ENCODE results near the gene DENND1A.
"Not testable (repeated sequence)": the region's sequence is repeated elsewhere in the genome, so short reads cannot be mapped to it uniquely, and the experiment has no call there.

Gene DENND1A

GRCh38 chr9:123946101-123946821, 16.3 kb upstream of the DENND1A start:
- Histone ChIP-seq H3K27ac (no peak overlapping the region), H3K4me3 (no peak overlapping the region)
- no peak for DNase-seq (ENCODE audit: low spot score)
- TF ChIP-seq, protein P1, sequence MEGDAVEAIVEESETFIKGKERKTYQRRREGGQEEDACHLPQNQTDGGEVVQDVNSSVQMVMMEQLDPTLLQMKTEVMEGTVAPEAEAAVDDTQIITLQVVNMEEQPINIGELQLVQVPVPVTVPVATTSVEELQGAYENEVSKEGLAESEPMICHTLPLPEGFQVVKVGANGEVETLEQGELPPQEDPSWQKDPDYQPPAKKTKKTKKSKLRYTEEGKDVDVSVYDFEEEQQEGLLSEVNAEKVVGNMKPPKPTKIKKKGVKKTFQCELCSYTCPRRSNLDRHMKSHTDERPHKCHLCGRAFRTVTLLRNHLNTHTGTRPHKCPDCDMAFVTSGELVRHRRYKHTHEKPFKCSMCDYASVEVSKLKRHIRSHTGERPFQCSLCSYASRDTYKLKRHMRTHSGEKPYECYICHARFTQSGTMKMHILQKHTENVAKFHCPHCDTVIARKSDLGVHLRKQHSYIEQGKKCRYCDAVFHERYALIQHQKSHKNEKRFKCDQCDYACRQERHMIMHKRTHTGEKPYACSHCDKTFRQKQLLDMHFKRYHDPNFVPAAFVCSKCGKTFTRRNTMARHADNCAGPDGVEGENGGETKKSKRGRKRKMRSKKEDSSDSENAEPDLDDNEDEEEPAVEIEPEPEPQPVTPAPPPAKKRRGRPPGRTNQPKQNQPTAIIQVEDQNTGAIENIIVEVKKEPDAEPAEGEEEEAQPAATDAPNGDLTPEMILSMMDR (IDR thresholded peaks at IDR 0.05), result no peak

DNA sequence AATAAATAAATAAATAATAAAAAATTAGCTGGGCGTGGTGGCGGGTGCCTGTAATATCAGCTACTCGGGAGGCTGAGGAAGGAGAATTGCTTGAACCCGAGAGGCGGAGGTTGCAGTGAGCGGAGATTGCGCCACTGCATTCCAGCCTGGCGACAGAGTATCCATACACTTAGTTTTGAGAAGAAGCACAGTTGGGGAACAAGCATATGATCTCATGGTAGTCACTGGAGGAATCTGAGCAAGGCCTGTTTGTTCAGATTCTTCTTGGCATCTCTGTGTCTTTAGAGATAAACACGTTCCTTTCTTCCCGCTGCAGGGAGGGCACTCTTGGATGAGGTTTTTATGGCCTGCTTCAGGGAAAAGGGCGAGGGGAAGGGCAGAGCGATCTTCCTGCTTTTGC, 15.6 kb upstream of the DENND1A start:
- no peak overlapping the region for H3K27ac ChIP-seq
- TF ChIP-seq, protein P1 (IDR thresholded peaks at IDR 0.05), result no peak
- H3K4me3 ChIP-seq, result no peak overlapping the region
- DNase-seq (ENCODE audit: low spot score), result no peak

- not testable (repeated sequence) for H3K4me3 ChIP-seq; H3K27ac ChIP-seq; DNase-seq (ENCODE audit: low spot score)
Observed at GRCh38 chr9:123944464-123944863, 14.5 kb upstream of the DENND1A start.

DNA sequence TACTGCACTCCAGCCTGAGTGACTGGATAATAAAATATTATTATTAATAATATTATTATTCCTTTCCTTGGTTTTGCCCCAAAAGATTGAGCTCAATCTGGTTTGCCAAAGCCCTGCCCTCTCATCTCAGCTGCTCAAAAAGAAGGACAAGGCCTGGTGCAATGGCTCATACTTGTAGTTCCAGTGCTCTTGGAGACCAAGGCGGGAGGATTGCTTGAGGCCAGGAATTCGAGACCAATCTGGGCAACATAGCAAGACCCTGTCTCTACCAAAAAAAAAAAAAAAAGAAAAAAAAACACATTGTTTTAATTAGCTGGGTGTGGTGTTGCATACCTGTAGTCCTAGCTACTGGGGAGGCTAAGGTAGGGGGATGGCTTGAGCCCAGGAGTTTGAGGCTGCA, 13.7 kb upstream of the DENND1A start:
- TF ChIP-seq, protein P1 (IDR thresholded peaks at IDR 0.05), result no peak
- H3K27ac ChIP-seq, result no peak overlapping the region
- no peak overlapping the region for H3K4me3 ChIP-seq
- no peak for DNase-seq (ENCODE audit: low spot score)

DNA sequence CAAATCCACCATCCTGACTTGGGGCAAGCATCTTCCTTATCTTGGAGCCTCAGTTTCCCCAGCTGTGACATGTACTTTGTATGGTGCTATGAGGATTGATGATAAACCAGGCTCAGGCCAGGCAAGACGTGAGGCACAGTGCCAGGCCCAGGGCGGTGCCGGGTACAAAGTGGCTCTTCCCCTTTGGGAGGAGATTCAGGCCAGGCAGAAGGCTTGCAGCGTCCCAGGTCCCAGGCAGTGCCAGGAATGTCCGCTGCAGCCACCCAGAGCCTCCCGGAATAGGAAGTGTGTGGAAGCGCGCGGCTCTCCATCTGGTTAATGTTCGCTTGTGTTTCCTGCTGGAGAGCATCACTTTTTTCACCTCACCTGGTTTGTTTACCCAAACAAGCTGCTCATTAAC, 12.6 kb upstream of the DENND1A start:
- TF ChIP-seq, protein P1 (IDR thresholded peaks at IDR 0.05), result no peak
- no peak for DNase-seq (ENCODE audit: low spot score)
- Histone ChIP-seq H3K4me3 (no peak overlapping the region), H3K27ac (no peak overlapping the region)

GRCh38 chr9:123941524-123942070, 11.7 kb upstream of the DENND1A start:
- TF ChIP-seq, protein P1 (IDR thresholded peaks at IDR 0.05), result no peak
- DNase-seq (ENCODE audit: low spot score), result no peak

GRCh38 chr9:123940721-123941523, 11.0 kb upstream of the DENND1A start:
- Histone ChIP-seq H3K27ac (no peak overlapping the region), H3K4me3 (no peak overlapping the region)
- TF ChIP-seq, protein P1 (IDR thresholded peaks at IDR 0.05), result no peak
- no peak for DNase-seq (ENCODE audit: low spot score)

More at GRCh38 chr9:123941524-123942070, 11.7 kb upstream of the DENND1A start:
- no peak overlapping the region for H3K4me3 ChIP-seq
- H3K27ac ChIP-seq, result no peak overlapping the region

All from coronary artery (tissue), 2 donors.